Prostate gland (tissue), 2 donors: ENCODE data around the gene GNLY. TPM values are rescaled to one million over a fixed set of nuclear protein-coding genes. Genes with fewer than 3 reads are reported as not detected.
A peak's percentile ranks its signal among the peaks of the same experiment; 100 is the strongest.

Experiments
- DNase-seq: peaks from one replicate; pipeline ENCODE4 v3.0.0-alpha.2; 2019; ENCODE audit warnings: low spot score
- H3K27ac ChIP-seq, 2 donors: fragments of 200-600 bp; sonication (generic); 2 replicates each; pipeline ENCODE4 v1.5.1; 2017 to 2019
- H3K27me3 ChIP-seq: fragments of 200-600 bp; sonication (generic); replicated peaks from 2 replicates; pipeline ENCODE4 v1.5.1; 2019; ENCODE audit not compliant: insufficient read depth
- H3K36me3 ChIP-seq, 2 donors: fragments of 200-600 bp; sonication (generic); 1 replicate in 1 of 2; 2 replicates in 1 of 2; pipeline versions ENCODE4 v1.5.1 to v1.8.1; 2017 to 2019
- H3K4me1 ChIP-seq: fragments of 200-600 bp; sonication (generic); replicated peaks from 2 replicates; pipeline ENCODE4 v1.5.1; 2019
- H3K4me3 ChIP-seq, 2 donors: fragments of 200-600 bp; sonication (generic); 2 replicates each; pipeline ENCODE4 v1.5.1; 2017 to 2019
- H3K9me3 ChIP-seq: fragments of 200-600 bp; sonication (generic); 2 replicates; pipeline ENCODE4 v1.5.1; 2017
- CTCF ChIP-seq, 4 experiments: fragments of 200-600 bp in 2 of 4; fragments of 450-650 bp in 2 of 4; sonication (generic) in 2 of 4; IDR thresholded peaks; 1 replicate in 3 of 4; 2 replicates in 1 of 4; pipeline ENCODE4 v1.5.1; 2016 to 2019; ENCODE audit warnings: antibody characterized with exemption in 4 of 4, mild to moderate bottlenecking in 2 of 4, moderate library complexity in 2 of 4
- POLR2A ChIP-seq: fragments of 450-650 bp; IDR thresholded peaks from one replicate; pipeline ENCODE4 v1.6.1; 2016; ENCODE audit warnings: antibody characterized with exemption, mild to moderate bottlenecking
- POLR2AphosphoS5 ChIP-seq: sonication (generic); formaldehyde crosslinking; IDR thresholded peaks from one replicate; pipeline ENCODE4 v1.6.1; 2017; ENCODE audit warnings: antibody characterized with exemption
- WGBS: methylation state at CpG from one replicate; pipeline ENCODE4 v1.1.5; 2018; 5-methylcytosine and 5-hydroxymethylcytosine counted together
- intact Hi-C: fragments of 100-400 bp; cut with DNase I; formaldehyde crosslinking; loops from one replicate; pipeline ENCODE4 v1.14.2; 2022
- total RNA-seq, 2 donors: library from RNA; depleted of rRNA; stranded (reverse); fragments of >200 nt; gene quantifications; one replicate each; pipeline ENCODE4 v1.1.0, GENCODE V29; 2016

GNLY gene
- total RNA-seq, 2 donors from 2014 or later = 0.36 to 0.68 TPM

- no peak for TF ChIP-seq POLR2AphosphoS5
- TF ChIP-seq POLR2A = no peak
- intact Hi-C loops = loop anchor here (2.0 kb wide), 1 partner anchor 86 kb away; no protein-coding TSS in a partner anchor
Observed at GRCh38 chr2:85728342-85728741, 34.2 kb downstream of the GNLY start.

GRCh38 chr2:85728883-85729824, 35.0 kb downstream of the GNLY start:
- no peak overlapping the region for H3K4me3 ChIP-seq
- peak; percentile 83 for DNase-seq
- no peaks in the 10 kb centered on the region for H3K9me3 ChIP-seq
- TF ChIP-seq POLR2AphosphoS5 = peak; percentile 41
- TF ChIP-seq POLR2A = no peak
- peak; percentile 89 to 96 (median 94) for TF ChIP-seq CTCF (IDR thresholded peaks at IDR 0.05)
- WGBS = 35% methylated on average over 26 of the region's 26 CpGs
- no peak overlapping the region for H3K27ac ChIP-seq
- H3K36me3 ChIP-seq = no peaks in the 10 kb centered on the region
- no peaks in the 10 kb centered on the region for H3K4me1 ChIP-seq
- H3K27me3 ChIP-seq = no peaks in the 10 kb centered on the region
- intact Hi-C loops = loop anchor here (2.0 kb wide), 1 partner anchor 86 kb away; no protein-coding TSS in a partner anchor

More at GRCh38 chr2:85728342-85728741, 34.2 kb downstream of the GNLY start:
- WGBS = 64% methylated on average over 5 of the region's 5 CpGs
- Histone ChIP-seq H3K36me3 (no peaks in the 10 kb centered on the region), H3K4me3 (no peak overlapping the region), H3K27me3 (no peaks in the 10 kb centered on the region), H3K9me3 (no peaks in the 10 kb centered on the region), H3K27ac (no peak overlapping the region), H3K4me1 (no peaks in the 10 kb centered on the region)
- DNase-seq = no peak

GRCh38 chr2:85729825-85730510, 35.8 kb downstream of the GNLY start:
- no peaks in the 10 kb centered on the region for H3K36me3 ChIP-seq
- DNase-seq = no peak
- no peak overlapping the region for H3K27ac ChIP-seq
- no peaks in the 10 kb centered on the region for H3K27me3 ChIP-seq
- intact Hi-C loops = loop anchor here (2.0 to 10.0 kb wide), 3 partner anchors 85 to 345 kb away; partner anchors contain the start of gene ST3GAL5
- H3K4me3 ChIP-seq = no peak overlapping the region
- TF ChIP-seq CTCF (IDR thresholded peaks at IDR 0.05) = no peak
- no peak for TF ChIP-seq POLR2A
- no peak for TF ChIP-seq POLR2AphosphoS5
- 92% methylated on average over 10 of the region's 10 CpGs for WGBS
- H3K4me1 ChIP-seq = no peaks in the 10 kb centered on the region
- H3K9me3 ChIP-seq = no peaks in the 10 kb centered on the region

- H3K9me3 ChIP-seq = no peaks in the 10 kb centered on the region
- H3K27ac ChIP-seq = no peak overlapping the region
- intact Hi-C loops = loop anchor here (10.0 kb wide), 2 partner anchors 154 to 344 kb away; partner anchors contain the start of gene ST3GAL5
- WGBS = 77% methylated on average over 10 of the region's 10 CpGs
- no peaks in the 10 kb centered on the region for H3K36me3 ChIP-seq
- no peak for DNase-seq
- H3K4me1 ChIP-seq = no peaks in the 10 kb centered on the region
- H3K4me3 ChIP-seq = no peak overlapping the region
- H3K27me3 ChIP-seq = no peaks in the 10 kb centered on the region
- TF ChIP-seq POLR2AphosphoS5 = no peak
- no peak for TF ChIP-seq POLR2A
- no peak for TF ChIP-seq CTCF (IDR thresholded peaks at IDR 0.05)
Observed at GRCh38 chr2:85730686-85731230, 36.6 kb downstream of the GNLY start.

- DNase-seq = no peak
- Histone ChIP-seq H3K4me1 (no peaks in the 10 kb centered on the region), H3K9me3 (no peaks in the 10 kb centered on the region), H3K4me3 (no peak overlapping the region), H3K36me3 (no peaks in the 10 kb centered on the region), H3K27ac (no peak overlapping the region), H3K27me3 (no peaks in the 10 kb centered on the region)
- 39% methylated on average over 3 of the region's 3 CpGs for WGBS
- intact Hi-C loops = loop anchor here (2.0 to 10.0 kb wide), 3 partner anchors 45 to 343 kb away; partner anchors contain the start of gene ST3GAL5
- TF ChIP-seq CTCF (IDR thresholded peaks at IDR 0.05) (no peak), POLR2A (no peak), POLR2AphosphoS5 (no peak)
Observed at GRCh38 chr2:85731606-85732005, 37.4 kb downstream of the GNLY start.
